Left lung (tissue), 10 donors: ENCODE data around the gene KCNJ12. TPM values are rescaled to one million over a fixed set of nuclear protein-coding genes. Genes with fewer than 3 reads are reported as not detected.
"Not testable (repeated sequence)": the region's sequence is repeated elsewhere in the genome, so short reads cannot be mapped to it uniquely, and the experiment has no call there.

Source experiments
- ATAC-seq: fragments of 200-7000 bp; cut with Tn5 transposase; one replicate; pipeline ENCODE4 v1.9.1; 2020; ENCODE audit warnings: moderate library complexity
- DNase-seq, 4 donors: peaks; one replicate each; pipeline ENCODE4 v3.0.0-alpha.2; 2013 to 2020
- H3K27ac ChIP-seq, 2 donors: fragments of 200-600 bp; sonication (generic) in 1 of 2; one replicate each; pipeline versions ENCODE4 v1.5.0 to v1.8.0; 2020 to 2021
- H3K27me3 ChIP-seq, 2 donors: fragments of 200-600 bp; sonication (generic) in 1 of 2; one replicate each; pipeline versions ENCODE4 v1.5.0 to v1.8.0; 2020 to 2021
- H3K36me3 ChIP-seq, 2 donors: fragments of 200-600 bp; sonication (generic) in 1 of 2; one replicate each; pipeline versions ENCODE4 v1.5.0 to v1.8.0; 2020 to 2021
- H3K4me1 ChIP-seq, 2 donors: fragments of 200-600 bp; one replicate each; pipeline ENCODE4 v1.8.0; 2021
- H3K4me3 ChIP-seq, 2 donors: fragments of 200-600 bp; sonication (generic) in 1 of 2; one replicate each; pipeline versions ENCODE4 v1.5.0 to v1.8.0; 2020 to 2021; ENCODE audit warnings: mild to moderate bottlenecking in 1 of 2
- H3K9me3 ChIP-seq, 2 donors: fragments of 200-600 bp; sonication (generic) in 1 of 2; one replicate each; pipeline versions ENCODE4 v1.5.0 to v1.8.0; 2020 to 2021
- intact Hi-C, 2 donors: fragments of 100-400 bp; cut with DNase I; formaldehyde crosslinking; loops; one replicate each; pipeline versions ENCODE4 v1.11.2 to v1.14.2; 2022
- polyA plus RNA-seq, 6 donors: library from polyadenylated mRNA; unstranded; fragments of 120-200 nt; gene quantifications; one replicate each; pipeline ENCODE4 v1.2.1, GENCODE V29; 2013; ENCODE audit not compliant: insufficient read length in 6 of 6
- total RNA-seq, 2 donors: library from RNA; stranded (reverse); fragmentation: NEBNext Ultra II Directional; extraction: Animal tissue kit (Norgen Biotek cat#: 25700); gene quantifications; one replicate each; pipeline ENCODE4 v1.2.1, GENCODE V29; 2021
- TF ChIP-seq, protein P1 (sequence below), 2 donors: fragments of 200-600 bp; sonication (generic) in 1 of 2; IDR thresholded peaks; one replicate each; pipeline versions ENCODE4 v1.5.0 to v1.8.0; 2021; ENCODE audit warnings: antibody characterized with exemption in 2 of 2
- donor health status: DM: no; HTN: yes; CAD: no.
- donor health status: DM: no; HTN: no; CAD: no.

KCNJ12 gene
- total and polyA plus RNA-seq, 8 donors: 3.0 to 5.7 (median 3.7) TPM

DNA sequence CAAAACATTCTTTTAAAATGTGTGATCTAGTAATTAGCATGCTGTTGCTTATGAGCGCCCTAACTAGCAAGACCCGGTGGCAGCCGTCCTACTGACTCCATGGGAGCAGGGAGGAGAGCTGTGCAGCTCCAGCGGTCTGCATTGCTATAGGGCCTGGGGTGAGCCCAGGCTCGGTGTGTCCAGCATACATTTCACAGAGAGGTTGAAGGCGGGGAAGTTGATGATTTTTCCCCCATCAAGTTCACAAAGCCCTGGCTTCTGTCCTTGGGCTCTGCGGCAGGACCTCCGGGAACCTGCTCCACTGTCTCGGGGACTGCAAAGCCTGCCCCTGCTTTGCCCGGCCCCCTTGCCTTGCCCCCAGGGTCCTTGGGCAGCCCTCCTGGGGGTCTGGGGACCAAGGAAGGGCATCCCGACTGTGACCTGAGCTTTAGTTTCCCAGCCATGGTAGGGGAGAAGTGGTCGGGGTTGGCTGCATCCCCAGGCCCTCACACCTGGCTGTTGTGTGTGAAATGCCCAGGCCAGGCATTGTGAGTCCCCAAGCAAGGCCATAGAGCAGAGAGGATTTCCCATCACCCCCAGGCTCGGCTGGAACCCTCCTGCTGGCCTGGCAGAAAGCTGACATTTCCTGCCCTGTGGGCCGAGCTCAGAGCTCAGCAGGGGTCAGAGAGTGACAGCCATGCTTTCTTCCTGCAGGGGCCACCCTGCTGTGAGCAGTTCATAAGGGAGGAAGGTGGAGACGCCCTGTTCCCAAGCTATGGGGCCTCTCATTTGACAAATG is 24.8 kb downstream of the KCNJ12 start:
- intact Hi-C loops: loop anchor here in 1 of 2 donors (10.0 kb wide), 1 partner anchor 284 kb away; no protein-coding TSS in a partner anchor
- peak in 1 of 4 donors; percentile 76 for DNase-seq
- no peaks in the 10 kb centered on the region for H3K9me3 ChIP-seq
- no peak overlapping the region for H3K27ac ChIP-seq
- H3K4me3 ChIP-seq: no peak overlapping the region
- TF ChIP-seq, protein P1, sequence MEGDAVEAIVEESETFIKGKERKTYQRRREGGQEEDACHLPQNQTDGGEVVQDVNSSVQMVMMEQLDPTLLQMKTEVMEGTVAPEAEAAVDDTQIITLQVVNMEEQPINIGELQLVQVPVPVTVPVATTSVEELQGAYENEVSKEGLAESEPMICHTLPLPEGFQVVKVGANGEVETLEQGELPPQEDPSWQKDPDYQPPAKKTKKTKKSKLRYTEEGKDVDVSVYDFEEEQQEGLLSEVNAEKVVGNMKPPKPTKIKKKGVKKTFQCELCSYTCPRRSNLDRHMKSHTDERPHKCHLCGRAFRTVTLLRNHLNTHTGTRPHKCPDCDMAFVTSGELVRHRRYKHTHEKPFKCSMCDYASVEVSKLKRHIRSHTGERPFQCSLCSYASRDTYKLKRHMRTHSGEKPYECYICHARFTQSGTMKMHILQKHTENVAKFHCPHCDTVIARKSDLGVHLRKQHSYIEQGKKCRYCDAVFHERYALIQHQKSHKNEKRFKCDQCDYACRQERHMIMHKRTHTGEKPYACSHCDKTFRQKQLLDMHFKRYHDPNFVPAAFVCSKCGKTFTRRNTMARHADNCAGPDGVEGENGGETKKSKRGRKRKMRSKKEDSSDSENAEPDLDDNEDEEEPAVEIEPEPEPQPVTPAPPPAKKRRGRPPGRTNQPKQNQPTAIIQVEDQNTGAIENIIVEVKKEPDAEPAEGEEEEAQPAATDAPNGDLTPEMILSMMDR (IDR thresholded peaks at IDR 0.05): no peak
- ATAC-seq: no peak
- H3K4me1 ChIP-seq: no peaks in the 10 kb centered on the region
- H3K27me3 ChIP-seq: no peaks in the 10 kb centered on the region
- H3K36me3 ChIP-seq: no peaks in the 10 kb centered on the region

DNA sequence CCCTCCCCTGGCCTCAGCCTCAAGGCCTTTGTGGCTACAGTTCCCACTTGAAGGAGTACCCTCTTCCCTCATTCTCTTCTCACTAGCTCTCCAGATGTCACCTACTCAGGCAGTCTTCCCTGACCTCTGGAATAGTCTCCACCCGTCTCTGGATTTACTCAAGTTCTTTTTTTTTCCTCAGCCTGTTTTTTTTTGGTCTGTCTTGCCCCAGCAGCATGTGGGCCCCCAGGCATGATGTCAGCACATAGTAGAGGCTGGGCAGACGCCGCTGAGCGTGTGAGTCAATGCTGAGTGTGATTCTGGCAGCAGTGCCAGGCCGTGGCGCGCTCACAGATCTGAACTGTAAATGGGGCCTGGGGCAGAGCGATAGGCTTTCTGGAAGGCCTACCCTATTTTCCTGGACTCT is 26.0 kb downstream of the KCNJ12 start:
- H3K27ac ChIP-seq, H3K27me3 ChIP-seq, H3K4me1 ChIP-seq, H3K9me3 ChIP-seq, H3K36me3 ChIP-seq, H3K4me3 ChIP-seq: not testable (repeated sequence)
- DNase-seq (peak in 3 of 4 donors; percentile 63 to 81 (median 73)), ATAC-seq (peak; percentile 75)
- intact Hi-C loops: loop anchor here in 1 of 2 donors (10.0 kb wide), 1 partner anchor 283 kb away; no protein-coding TSS in a partner anchor

DNA sequence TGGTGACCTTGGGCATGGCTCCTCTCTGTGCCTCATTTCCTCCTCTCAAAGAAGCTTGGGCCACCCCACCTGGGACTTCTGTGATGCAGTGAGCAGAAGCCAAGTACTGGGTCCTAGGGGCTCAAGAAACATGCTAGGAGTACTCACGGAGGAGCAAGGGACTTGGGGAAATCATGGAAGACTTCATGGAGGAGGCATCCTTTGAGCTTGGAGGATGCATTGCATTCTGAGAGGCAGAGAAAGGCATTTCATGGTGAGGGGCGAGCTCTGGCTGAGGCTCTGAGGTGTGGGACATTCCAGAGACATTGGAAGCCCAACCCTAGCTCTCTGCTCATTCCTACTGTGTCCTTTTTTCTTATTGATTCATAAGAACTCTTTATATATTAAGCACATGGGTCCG is 26.8 kb downstream of the KCNJ12 start:
- not testable (repeated sequence) for H3K4me1 ChIP-seq, H3K36me3 ChIP-seq, DNase-seq, H3K27ac ChIP-seq, H3K27me3 ChIP-seq, H3K4me3 ChIP-seq, ATAC-seq, H3K9me3 ChIP-seq
- intact Hi-C loops: loop anchor here in 1 of 2 donors (10.0 kb wide), 1 partner anchor 282 kb away; no protein-coding TSS in a partner anchor

DNA sequence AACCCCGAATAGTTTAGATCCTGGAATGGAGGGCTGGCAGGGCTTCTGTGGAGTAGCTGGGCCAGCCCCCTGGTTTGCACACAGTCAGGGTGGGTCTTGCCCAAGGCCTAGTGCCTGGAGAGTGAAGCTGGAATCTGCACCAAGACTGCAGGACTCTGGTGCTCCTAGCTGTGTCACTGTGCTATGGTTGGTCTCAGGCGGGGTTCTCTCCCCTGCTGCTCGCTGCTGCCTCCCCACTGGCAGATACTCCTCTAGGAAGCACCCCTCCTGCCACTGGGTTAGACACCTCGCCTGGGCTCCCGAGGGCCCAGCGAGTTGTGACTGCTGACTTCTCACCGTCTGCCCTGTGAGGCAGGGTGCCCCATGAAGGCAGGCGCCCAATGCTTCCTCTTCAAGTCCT is 27.9 kb downstream of the KCNJ12 start:
- DNase-seq: peak in 1 of 4 donors; percentile 38
- intact Hi-C loops: loop anchor here in 1 of 2 donors (10.0 kb wide), 1 partner anchor 281 kb away; no protein-coding TSS in a partner anchor
- not testable (repeated sequence) for H3K36me3 ChIP-seq, H3K9me3 ChIP-seq, H3K4me3 ChIP-seq, H3K27me3 ChIP-seq, ATAC-seq, H3K4me1 ChIP-seq, H3K27ac ChIP-seq

DNA sequence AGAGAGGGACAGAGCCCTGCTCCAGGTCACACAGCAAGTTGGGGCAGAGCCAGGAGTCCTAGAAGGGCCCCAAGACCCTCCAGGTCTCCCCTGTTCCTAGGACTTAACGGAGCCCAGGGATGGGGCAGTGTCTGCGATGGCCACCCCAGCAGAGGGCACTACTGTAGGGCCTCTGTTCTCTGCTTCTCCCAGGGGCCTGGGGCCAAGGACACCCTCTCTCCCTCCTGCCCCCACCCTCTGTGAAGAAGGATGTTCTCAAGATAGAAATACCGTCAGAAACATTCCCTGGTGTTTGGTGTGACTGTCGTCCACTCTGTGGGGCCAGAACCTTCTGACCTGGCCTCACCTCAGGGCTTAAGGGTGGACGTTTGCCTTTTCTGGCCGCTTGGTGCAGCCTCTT is 28.4 kb downstream of the KCNJ12 start:
- H3K4me1 ChIP-seq, ATAC-seq, H3K27me3 ChIP-seq, H3K4me3 ChIP-seq, H3K9me3 ChIP-seq, H3K36me3 ChIP-seq, DNase-seq: not testable (repeated sequence)
- H3K27ac ChIP-seq: peak overlapping the region in 1 of 2 donors; percentile 58
- intact Hi-C loops: loop anchor here in 1 of 2 donors (10.0 kb wide), 1 partner anchor 280 kb away; no protein-coding TSS in a partner anchor

DNA sequence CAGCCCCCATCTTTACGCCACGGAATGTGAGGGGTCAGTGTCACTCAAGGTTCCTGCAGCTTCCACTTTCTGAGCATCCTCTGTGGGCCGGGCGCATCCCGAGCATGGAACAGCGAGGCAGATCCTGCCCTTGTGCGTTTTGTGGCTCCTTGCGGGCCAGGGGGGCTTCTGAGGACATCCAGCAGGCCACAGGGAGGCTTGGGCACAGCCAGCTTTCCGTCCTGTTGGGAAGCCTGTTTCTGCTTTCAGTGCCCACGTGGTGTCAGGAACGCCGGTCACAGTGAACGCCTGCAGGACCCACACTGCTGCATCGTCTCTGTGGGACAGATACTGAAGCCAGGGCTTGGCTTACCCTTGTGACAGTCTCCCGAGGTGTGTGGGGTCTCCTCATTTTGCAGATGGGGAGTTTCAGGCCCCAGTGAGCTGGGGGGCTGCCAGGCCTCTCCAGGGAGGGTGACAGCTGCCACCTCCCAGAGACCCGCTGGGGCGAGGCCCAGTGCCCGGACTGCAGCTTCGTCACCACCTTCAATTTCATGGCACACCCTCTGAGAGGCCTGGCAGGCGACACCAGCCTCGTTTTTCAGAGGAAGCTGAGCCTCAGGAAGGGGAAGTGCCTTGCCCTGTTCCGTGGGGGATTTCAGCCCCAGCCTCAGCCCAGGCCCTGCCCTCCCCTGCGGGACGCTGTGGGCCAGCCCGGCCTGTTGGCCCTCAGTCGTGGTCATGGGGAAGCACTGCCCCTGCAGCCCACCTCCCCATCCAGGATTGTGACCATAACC is 29.0 kb downstream of the KCNJ12 start:
- H3K27ac ChIP-seq: peak overlapping the region in 1 of 2 donors; percentile 58
- H3K4me3 ChIP-seq, H3K27me3 ChIP-seq, H3K9me3 ChIP-seq, H3K36me3 ChIP-seq, H3K4me1 ChIP-seq, ATAC-seq: not testable (repeated sequence)
- peak in 1 of 4 donors; percentile 76 for DNase-seq
- intact Hi-C loops: loop anchor here in 1 of 2 donors (10.0 kb wide), 1 partner anchor 280 kb away; no protein-coding TSS in a partner anchor

DNA sequence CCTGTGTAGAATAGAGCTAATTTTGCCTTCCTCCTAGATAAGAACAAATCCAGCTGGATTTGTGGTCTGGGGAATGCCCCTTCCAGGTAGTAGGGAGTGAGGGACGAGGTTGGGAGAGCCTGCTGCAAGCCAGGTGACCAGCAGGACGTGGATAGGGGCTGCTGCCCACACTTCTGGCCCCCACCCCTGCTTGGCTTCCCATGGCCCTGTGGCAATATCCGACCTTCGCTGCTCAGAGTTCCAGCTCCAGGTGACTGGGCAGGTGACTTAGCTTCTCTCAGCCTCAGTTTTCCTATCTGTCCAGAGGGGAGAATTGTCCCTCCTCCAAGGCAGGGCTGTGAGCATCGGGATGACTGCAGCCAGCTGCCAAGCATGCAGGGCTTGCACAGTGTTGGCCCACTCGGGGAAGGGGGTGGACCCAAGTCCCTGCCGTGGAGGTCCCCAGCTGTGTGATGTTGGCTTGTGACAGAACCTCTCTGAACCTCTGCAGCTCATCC is 29.8 kb downstream of the KCNJ12 start:
- not testable (repeated sequence) for H3K4me3 ChIP-seq, H3K36me3 ChIP-seq, ATAC-seq, H3K27me3 ChIP-seq, H3K4me1 ChIP-seq, H3K9me3 ChIP-seq
- H3K27ac ChIP-seq: peak overlapping the region in 1 of 2 donors; percentile 58
- peak in 1 of 4 donors; percentile 51 for DNase-seq
- intact Hi-C loops: loop anchor here in 1 of 2 donors (10.0 kb wide), 1 partner anchor 279 kb away; no protein-coding TSS in a partner anchor

DNA sequence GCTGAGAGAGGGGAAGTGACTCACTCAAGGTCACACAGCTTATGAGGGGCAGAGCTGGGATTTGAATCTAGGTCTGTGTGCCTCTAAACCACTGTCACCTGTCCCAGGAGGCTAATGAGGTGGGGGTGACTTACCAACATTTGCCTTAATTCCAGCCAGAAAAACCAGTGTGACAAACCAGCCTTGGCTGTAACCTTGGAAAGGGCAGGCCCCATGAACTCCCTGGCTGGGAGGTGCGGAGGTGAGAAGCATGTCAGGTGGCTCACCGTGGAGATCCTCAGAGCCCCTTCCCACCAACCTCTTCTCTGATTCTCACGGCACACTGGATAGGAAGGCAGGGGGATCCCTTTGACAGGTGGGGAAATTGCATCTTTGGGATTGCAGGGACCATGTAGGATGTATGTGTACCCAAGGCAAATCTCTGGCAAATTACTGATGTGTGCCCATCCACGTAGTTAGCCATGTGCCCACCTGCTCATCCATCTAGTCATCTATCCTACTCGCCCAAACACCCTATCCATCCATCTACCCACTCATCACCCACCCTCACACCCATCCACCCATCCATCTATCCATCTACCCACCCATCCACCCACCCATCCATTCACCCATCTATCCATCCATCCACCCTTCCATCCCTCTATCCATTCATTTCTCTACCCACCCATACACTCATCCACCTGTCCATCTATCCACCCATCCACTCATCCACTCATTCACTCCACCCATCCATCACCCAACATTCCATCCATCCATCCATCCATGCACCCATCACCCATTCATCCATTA is 30.7 kb downstream of the KCNJ12 start:
- not testable (repeated sequence) for H3K36me3 ChIP-seq, DNase-seq
- intact Hi-C loops: loop anchor here in 1 of 2 donors (10.0 kb wide), 1 partner anchor 278 kb away; no protein-coding TSS in a partner anchor

DNA sequence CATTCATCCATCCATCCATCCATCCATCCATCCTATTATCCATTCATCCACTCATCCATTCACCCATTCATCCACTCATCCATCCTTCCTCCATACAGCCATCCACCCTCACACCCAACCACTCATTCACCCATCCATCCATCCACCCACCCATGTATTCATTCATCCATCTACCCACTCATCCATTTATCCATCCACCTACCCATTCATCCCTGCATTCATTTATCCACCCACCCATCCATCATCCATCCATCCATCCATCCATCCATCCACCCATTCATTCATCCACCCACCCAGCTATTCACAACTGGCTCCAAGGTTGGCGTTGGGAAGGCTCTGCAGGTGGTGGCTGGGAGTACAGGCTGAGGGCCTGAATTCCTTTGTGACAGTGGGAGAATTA is 31.6 kb downstream of the KCNJ12 start:
- ATAC-seq, H3K4me3 ChIP-seq: not testable (repeated sequence)
- intact Hi-C loops: loop anchor here in 1 of 2 donors (10.0 kb wide), 1 partner anchor 277 kb away; no protein-coding TSS in a partner anchor

More for the DNA sequence above, 30.7 kb downstream of the KCNJ12 start:
- H3K4me3 ChIP-seq, H3K27ac ChIP-seq, H3K9me3 ChIP-seq, ATAC-seq, H3K4me1 ChIP-seq, H3K27me3 ChIP-seq: not testable (repeated sequence)

DNA sequence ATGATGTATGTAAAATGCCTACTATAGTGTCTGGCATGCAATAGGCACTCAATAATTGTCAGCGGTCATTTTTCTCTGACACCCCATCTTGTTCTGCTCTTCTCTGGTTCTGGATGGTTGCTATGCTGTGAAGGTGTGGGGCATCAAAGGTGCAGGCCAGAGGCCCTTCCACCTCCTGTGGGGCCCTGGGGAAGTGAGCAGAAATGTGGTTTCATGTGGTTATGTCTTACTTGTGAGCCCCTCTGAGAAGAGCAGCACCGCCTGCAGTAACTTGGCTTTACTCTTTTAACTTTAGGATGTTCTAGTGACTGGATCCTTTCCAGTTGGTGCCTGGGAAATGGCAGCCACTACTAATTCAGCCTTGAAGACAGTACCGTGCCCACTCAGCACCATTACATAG is 32.1 kb downstream of the KCNJ12 start:
- not testable (repeated sequence) for DNase-seq, H3K4me1 ChIP-seq, H3K36me3 ChIP-seq, H3K4me3 ChIP-seq, H3K27me3 ChIP-seq, ATAC-seq, H3K27ac ChIP-seq, H3K9me3 ChIP-seq
- intact Hi-C loops: loop anchor here in 1 of 2 donors (10.0 kb wide), 1 partner anchor 277 kb away; no protein-coding TSS in a partner anchor

More for the DNA sequence above, 31.6 kb downstream of the KCNJ12 start:
- H3K9me3 ChIP-seq, H3K4me1 ChIP-seq, H3K27me3 ChIP-seq, H3K27ac ChIP-seq, DNase-seq, H3K36me3 ChIP-seq: not testable (repeated sequence)
